GM18909 (cell line): Measurements from ENCODE around the gene MYL7.

Experiments used
- ATAC-seq: cut with Tn5 transposase; IDR thresholded peaks from one replicate; pipeline ENCODE4 v1.9.1; 2021; ENCODE audit warnings: mild to moderate bottlenecking; ENCODE audit not compliant: unreplicated experiment, poor library complexity

Gene MYL7

DNA sequence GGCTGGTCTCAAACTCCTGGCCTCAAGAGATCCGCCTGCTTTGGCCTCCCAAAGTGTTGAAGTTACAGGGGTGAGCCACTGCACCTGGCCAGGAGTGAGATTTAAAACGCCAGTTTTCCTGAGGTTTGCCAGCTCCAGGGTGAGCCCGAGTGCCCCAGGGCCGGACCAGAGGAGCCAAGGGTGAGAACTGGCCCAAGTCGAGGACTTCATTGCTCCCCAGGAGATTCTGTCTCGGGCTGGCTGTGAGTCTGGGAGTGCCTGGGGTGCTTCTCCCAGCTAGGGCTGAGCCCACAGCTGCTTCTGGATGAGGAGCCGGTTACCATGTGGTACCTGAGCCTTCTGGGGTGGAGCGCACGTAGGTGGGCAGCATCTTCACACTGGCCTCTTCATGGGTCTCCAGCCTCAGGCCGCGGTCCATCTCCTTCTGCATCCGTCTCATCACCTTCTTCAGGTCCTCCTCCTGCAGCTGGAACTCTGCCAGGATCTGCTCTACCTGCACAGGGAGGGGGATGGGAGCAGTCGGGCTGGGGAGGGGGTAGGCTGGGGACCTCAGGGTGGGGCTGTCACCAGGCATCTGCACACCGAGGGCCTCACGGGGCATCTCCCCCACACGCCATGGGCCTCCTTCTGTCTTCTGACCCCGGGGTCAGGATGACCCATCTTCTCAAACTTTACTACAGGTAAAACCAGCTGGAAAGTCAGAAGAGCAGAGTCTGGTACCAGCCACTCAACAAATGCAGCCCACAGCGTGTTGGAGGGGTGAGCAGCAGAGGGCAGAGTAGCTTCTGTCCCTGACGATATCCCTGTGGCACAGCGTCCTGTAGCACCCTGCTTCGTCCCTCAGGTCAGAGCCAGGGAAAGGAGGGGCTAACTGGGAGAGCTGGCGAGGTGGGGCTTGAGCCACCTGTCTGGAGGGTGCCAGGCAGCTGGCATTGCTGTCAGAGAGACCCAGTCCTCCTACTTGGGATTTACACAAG is 12.1 kb upstream of the MYL7 start:
- no peak for ATAC-seq

DNA sequence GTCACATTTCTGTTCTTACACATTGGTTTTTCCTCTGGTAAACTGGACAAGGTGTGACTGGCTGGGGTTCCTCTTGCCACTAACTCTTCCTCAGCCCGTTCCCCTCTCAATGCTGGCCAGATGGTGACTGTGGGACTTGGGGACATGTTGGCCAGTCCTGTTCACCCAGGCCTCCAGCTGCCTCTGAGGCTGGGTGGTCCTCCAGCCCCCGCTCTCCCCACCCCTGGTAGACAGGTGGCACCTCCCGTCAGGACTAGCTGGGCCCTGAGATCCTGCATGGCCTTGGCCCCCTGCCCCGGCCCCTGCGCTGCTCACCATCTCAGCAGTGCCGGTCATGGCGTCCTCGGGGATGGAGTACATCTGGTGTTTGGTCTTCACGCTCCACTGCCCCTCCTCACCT is 10.8 kb upstream of the MYL7 start:
- no peak for ATAC-seq

DNA sequence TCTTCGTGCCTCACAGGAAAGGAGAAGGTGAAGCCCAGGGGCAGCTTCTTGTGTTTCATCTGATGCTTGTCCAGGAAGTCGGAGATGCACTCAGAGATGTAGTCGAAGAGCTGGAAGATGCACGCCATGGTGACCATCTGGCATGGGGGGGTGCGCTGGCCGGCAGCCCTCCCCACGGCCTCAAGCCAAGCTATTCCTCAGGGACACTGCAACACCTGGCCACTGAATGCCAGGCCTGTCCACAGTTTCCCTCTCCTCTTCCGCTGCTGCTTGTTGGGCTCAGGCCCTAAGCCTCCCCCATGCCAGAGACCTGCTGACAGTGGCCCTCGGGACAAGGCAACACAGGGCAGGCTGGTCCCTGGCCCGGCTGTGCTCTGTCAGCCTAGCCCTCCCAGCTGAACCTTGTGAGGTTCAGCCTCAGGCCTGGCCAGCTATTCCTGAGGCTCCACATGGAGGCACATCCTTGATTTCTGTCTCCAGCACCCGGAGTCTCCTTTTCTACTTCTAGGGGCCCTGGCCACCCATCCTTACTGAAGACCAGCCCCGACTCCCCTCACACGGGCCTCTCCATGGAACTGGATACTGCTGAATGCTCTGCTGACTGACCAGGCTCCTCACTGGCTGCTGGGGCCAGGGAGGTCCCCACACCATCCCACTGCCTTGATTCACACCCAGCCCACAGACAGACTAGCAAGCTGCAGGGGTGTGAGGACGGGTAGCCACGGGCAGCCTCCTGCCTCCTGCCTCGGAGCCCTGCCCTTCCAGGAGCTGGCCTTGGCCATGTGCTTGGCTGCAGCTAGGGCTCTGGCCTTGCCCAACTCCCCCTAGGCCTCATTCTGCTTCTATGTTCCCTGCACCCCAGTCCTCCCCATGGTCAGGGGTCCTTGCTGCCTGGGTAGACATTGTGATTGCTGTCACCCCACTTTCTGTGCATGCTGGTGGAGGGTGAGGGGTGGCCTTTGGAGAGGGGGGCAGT is 10.1 kb upstream of the MYL7 start:
- ATAC-seq = no peak

DNA sequence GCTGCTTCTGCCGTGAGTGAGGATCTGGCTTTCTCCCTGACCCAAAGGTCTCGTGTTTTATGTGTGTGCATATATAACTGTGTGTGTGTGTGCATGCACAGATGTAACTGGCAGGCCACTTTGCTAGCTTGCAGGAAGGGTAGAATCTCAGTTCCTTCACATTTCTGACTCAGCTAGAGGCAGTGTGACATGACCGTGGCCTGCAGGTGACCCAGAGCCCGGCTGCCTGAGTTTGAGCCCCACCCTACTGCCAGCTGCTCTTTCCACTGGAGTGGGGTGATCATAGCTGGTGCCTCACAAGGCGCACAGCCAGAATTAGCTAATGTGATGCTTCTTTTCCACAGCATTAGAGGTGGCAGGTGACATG is 9.3 kb upstream of the MYL7 start:
- ATAC-seq = no peak

DNA sequence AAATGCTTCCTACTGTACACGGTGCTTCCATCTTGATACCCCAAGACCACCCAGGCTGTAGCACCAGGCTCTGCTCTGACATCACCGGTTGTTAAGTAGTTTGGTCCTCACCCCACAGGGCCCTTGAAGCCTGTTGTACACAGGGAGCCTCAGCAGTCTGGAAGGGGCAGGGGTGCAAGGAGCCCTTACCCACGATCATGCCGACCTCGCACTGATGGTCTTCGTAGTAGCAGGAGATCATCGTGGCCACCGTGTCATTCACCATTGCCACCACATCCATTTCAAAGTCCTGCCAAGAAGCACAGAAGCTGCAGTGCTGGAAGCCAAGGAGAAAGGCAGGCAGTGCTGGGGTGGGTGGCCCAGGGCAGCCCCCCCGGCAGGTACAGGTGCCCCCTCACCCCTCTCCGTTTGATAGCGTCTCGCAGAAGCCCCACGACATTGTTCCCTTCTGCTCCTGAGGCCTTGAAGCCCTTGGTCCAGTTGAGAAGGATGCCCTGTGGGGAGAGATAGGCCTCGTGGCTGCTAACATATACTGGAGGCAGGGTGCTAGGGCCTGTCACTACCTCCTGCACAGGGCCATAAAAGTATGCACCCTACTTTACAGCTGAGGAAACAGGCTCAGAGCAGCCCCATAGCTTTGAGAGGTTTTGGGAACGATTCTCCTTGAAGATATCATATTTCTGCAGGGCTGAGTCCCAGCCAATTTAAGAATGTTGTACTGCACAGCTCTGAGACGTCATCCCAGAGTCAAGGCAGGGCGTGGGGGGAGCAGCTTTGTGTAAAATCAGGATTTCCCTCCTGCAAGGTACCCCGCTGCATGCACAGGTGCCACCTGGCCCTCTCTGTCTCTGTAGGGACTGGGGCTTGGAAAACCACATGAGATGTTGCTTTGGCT is 8.7 kb upstream of the MYL7 start:
- ATAC-seq = no peak

DNA sequence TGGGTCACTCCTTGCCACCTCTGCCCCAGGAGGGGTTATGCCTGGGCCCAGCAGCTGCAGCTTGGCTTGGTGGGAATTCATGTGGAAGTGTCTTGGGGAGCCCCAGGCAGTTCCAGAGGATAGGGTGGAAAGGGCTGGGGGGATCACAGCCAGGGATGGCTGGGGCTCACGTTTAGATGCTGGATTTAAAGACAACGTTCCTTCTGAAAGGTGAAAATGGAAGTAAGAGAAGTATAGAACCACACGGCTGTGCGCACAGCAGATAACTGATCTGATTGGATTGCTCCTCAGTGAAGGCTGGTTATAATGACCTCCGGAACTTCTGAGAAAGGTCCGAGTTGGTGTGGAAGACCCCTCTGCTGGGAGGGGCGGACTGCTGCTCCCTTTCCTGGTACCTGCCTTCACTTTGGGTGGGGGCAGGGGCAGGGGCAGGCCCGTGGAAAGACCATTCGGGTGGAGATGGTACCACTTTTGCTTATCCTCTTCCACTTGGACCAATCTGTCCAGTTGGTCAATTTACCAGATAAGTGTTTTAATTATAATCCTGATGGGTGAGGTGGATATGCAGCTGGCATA is 7.9 kb upstream of the MYL7 start:
- no peak for ATAC-seq

DNA sequence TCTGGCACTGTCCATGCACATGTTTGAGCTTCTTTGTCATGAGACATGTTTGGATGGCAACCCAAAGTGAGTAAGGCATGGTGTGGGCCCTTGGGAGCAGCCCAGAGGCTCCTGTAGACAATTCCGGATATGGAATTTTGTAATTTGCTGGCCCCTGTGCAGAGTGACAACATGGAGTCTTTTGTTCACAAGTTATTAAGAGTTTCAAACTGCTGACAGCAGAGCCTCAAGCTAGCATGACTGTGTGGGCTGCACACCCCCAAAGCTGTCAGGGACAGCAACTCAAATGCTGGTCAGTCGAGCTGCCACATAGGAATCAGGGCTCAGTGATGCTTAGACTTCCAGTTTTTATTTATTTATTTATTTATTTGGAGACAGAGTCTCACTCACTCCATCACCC is 7.0 kb upstream of the MYL7 start:
- ATAC-seq = no peak

DNA sequence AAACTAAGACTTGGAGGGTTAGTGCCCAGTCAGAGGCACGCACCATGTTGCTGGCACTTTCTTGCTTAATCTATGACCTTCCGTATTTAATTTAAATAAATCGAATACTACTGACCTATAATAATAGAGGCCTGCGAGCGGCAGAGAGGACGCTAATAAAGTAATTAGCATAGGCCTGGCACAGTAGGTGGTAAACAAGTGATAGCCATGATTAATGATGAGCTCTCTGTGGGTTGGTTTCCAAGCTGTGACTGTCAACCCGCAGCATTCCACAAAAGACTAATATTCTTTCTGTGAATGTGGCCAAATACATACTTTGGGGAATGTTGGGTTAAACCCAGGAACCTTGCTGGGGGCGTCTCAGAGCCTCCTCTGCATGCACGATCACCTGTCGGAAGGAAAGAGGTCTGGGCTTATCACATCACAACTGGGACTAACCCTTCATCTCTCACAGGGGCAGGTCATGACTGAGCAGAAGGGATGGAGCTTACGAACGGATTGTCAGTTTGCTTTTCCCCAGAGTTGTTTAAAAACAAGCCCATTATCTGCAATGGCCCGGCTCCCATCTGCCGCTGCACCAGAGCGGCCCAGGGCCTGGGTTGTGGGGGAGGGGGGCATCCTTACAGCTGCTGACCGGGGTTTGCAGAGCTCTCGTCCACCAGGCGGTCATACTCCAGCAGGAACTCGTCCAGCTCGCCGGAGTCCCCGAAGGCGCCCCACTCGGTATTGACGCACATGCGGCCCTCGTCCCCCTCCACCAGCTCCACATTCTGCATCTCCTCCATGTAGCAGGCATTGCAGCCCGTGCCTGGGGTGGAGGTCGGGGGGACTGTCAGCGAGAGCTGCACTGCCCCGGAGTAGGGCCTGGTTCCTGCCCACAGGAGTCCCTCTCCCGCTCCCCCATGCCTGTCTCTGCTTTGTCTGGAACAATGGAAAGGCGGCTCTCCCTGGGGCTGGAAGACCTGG is 6.2 kb upstream of the MYL7 start:
- ATAC-seq = no peak

DNA sequence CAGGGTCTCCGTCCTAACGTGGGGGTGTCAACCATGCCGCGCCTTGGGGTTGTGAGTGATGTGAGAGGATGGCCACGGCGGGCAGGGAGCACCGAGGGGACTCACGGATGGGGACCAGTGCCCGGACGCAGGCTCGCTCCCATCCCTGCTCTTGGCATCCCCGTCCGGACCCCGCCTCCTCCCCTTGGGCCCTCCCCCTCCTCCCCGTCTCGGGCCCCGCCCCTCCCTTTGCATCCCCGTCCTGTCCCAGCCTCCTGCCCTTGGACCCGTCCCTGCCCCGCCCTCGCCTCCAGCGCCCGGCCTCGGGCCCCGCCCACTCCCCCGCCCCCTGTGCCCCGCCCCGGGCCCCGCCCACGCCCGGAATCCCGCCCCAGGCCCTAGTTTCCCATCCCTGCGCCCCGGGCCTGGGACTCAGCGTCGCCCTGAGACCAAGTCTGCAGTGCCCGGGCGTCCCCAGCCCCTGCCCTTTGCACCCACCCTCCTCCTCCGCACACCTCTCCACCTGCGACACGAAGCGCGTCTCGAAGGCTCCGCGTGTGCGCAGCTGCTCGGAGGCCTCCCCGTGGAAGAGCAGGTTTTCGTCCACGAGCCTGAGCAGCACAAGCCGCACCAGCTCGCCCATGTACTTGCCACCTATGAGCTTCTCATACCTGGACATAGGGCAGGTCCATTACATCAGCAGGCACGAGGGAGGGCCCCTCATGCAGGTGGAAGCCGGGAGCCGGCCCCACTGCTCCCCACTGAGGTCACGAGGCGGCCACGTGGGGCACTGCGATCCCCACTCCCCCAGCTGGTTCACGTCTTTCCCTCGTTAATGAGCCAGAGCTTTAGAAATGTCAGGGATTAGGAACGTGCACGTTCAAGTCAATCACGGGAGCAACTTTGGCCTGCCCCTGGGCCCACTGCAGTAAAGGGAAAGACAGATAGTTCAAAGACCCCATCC is 5.1 kb upstream of the MYL7 start:
- ATAC-seq = no peak

DNA sequence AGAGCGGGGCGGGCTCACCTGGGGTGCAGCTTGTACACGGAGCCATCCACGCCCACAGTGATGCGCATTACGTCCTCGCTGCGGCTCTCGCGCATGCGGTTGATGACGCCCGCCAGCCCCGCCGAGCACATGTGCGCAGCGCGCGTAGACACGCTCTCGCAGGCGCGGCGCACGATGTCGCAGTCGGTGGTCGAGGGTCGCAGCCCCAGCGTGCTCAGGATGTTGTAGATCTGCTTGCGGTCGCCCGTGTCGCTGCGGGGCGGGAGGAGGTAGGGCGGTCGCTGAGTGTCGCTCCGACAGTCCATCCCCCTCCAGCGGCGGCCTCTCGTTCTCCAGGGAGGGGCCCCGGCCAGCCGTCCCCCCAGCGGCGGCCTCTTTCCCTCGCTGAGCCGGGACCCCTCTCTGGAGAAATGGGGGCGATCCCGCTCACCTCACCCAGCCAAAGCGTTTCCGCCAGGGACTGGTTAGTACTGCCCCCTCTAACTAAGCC is 4.4 kb upstream of the MYL7 start:
- no peak for ATAC-seq

DNA sequence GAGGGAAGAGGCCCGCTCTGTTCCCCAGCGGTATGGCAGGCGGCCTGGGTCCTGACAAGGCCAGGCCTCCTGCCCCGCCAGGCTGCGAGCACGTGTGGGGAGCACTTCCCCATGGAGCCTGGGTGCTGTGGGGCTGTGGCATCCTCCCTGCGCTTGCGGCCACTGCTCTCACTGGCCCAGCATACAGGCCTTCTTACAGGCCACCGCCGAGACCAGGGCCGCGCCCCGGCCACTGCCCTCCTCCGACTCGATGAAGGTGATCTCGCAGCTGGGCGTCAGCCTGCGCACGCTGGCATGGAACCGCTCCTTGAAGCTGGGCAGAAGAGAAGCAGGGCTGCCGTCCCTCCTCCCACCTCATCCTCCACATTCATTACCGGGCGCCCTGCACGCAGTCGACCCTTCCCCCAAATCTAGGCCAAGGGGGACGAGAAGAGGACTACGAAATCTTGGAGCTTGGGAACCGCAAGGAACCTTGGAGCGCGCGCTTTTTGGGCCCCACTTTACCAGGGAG is 3.9 kb upstream of the MYL7 start:
- no peak for ATAC-seq

DNA sequence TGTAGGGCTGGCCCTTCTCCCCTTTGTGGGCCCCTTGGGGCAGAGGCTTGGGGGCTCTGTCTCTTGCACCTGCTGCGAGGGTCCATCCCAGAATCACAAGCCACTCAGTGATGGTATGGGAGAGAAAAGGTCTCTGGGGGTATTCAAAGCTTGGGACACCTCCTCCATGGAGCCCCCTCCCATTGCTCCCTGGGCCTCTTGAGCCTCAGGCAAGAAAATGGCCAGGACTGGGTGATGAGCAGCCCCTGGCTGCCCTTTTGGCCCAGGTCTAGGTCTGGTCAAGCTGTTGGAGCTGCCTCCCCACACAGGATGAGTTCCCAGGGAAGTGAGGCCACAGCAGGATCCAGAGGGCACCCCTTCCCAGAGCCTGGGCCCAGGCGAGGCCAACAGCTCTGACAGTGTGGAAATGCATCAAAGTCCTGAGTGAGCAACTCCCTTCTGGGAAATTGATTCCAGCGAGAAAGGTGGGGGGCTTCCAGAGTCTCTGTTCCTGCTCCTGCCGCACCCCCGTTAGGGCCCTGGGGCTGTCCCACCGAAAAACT is 3.4 kb upstream of the MYL7 start:
- ATAC-seq = no peak

DNA sequence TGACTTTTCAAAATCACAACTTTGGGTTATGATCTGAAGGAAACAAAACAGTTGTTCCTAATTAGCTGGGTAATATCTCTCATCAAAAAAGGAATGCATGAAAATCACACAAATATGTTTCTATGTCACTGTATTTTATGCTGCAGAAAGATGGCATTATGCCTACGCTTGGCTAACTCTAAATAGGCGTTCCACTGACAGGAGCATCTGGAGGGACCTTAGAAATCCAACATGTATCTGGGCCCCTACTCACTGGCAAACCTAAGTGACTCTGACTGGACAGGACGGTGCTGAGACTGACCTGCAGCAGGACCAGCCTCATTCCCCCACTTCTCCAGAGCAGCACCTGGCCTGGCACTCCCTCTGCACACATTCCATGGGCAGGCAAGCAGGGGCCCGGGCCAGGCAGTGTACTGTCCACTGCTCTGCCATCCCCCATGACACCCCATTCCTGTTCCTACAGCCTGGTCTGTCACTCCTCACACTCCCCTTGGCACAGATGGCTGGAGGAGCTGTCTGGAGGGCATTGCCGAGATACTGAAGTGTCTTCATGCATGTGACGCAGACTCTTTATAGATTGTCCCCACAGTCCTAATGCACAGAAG is 2.6 kb upstream of the MYL7 start:
- no peak for ATAC-seq

DNA sequence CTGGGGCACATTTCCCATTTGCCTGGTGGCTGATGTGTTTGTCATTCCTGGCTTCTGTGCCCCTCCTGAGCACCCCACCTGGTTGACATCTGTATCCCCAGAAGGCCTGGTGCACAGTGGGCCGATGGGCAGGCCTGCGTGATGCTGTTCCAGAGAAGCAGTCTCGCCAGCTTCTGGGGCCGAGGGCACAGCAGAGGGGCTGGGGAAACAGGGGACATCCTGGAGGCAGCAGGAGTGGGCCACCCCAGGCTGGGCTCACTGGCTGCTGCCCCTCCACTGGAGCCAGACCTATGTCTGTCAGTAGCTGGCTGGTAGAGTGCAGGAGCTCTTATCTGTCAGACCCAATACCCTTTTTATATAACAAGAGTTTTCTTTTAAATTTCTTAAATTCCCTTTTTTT is 896 bp upstream of the MYL7 start:
- ATAC-seq = no peak

DNA sequence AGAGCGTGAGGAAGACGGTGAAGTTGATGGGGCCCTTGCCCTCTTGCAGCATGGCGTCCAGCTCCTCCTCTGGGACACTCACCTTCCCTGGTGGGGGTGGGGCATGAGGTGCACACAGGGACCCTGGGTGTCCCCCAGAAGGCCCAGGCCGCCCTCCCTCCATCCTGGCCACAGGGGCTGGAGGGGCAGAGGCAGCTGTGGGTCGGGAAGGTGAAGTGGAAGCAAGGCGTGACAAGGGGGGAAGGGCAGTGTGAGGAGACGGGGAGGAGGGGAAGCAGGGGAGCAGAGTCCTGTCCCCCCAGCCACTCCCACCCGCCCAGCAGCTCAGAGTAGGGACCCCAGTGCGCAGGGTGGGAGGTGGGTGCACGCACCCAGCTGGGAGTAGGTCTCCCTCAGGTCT is 791 bp downstream of the MYL7 start:
- no peak for ATAC-seq

DNA sequence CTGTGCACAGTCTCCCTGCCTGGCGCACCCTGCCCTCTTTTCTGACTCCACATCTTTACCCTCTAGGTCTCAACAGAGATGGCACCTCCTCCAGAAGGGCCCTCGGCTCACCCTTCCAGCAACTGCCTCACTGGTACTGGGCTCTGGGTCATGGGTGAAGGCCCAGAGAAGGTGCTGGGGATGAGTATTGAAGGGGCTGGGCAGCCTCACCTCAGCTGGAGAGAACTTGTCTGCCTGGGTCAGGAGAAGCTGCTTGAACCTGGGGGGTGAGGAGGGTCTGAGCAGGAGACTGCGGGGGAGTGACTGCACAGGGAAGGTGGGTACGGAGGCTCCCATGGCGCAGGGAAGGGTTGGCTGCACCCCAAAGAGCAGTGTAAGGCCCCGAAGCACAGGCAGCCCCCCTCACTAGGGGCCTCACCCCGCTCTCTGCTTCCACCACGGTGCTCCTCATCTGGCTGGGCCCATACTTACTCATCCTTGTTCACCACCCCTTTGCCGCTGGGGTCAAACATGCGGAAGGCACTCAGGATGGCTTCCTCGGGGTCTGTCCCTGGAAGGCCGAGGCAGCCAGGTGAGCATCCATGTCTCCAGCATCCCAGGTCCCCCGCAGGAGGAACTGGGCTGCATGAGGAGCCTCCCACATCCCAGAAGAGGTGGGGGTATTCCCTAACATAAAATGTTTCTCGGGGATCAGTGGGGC is 1.7 kb downstream of the MYL7 start:
- ATAC-seq = no peak
